SK-N-MC (cell line): ENCODE data around the gene APOC4.

Experiments used
- EZH2 ChIP-seq: fragments of 200-600 bp; sonication (generic); IDR thresholded peaks from one replicate; pipeline ENCODE4 v1.6.1; 2017; ENCODE audit warnings: antibody characterized with exemption
- POLR2AphosphoS5 ChIP-seq: IDR thresholded peaks from 2 replicates; pipeline ENCODE4 v1.6.1; 2012; ENCODE audit warnings: mild to moderate bottlenecking, low read depth, low read length, borderline replicate concordance

DNA sequence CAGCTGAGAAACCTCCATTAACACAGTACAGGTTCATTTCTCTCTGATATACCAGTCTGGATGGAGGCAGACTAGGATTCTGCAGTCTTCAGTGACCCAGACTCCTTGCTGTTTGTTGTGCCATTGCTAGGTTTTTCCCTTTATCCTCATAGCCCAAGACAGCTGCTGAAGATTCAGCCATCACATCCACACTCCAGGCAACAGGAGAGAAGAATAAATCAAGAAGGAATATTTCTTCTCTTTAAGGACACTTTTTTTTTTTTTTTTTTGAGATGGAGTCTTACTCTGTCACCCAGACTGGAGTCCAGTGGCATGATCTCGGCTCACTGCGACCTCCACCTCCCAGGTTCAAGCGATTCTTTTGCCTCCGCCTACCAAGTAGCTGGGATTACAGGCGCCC is 27.4 kb downstream of the APOC4 start:
- no peak for TF ChIP-seq POLR2AphosphoS5
- TF ChIP-seq EZH2, result no peak
